Renal cortical epithelial cell (primary cell): ENCODE data around the gene ACTC1. TPM values are rescaled to one million over a fixed set of nuclear protein-coding genes. Genes with fewer than 3 reads are reported as not detected.
A peak's percentile ranks its signal among the peaks of the same experiment; 100 is the strongest.

Source experiments
- DNase-seq: peaks from one replicate; pipeline ENCODE4 v3.0.0-alpha.2; 2011; ENCODE audit warnings: low read depth
- total RNA-seq: library from RNA; depleted of rRNA; stranded (reverse); fragments of >200 nt; gene quantifications from 2 replicates; pipeline ENCODE4 v1.2.3, GENCODE V29; 2014

ACTC1 gene
- total RNA-seq, 1 donor from 2014 or later = not detected

- DNase-seq = no peak
Measured at GRCh38 chr15:34802371-34802770, 7.0 kb upstream of the ACTC1 start.

GRCh38 chr15:34799149-34800101 lies 4.1 kb upstream of the ACTC1 start:
- DNase-seq = peak; percentile 33

GRCh38 chr15:34796847-34797435 lies 1.6 kb upstream of the ACTC1 start:
- no peak for DNase-seq

- DNase-seq = no peak
Measured at GRCh38 chr15:34794590-34795206, 651 bp downstream of the ACTC1 start.

- no peak for DNase-seq
Measured at GRCh38 chr15:34793901-34794300, 1.4 kb downstream of the ACTC1 start.

GRCh38 chr15:34793071-34793470 lies 2.3 kb downstream of the ACTC1 start:
- DNase-seq = no peak

- DNase-seq = no peak
Measured at GRCh38 chr15:34791701-34792100, 3.6 kb downstream of the ACTC1 start.

GRCh38 chr15:34790121-34790520 lies 5.2 kb downstream of the ACTC1 start:
- DNase-seq = no peak

- no peak for DNase-seq
Measured at GRCh38 chr15:34789326-34789725, 6.0 kb downstream of the ACTC1 start.

GRCh38 chr15:34786206-34786605 lies 9.1 kb downstream of the ACTC1 start:
- DNase-seq = no peak

- DNase-seq = no peak
Measured at GRCh38 chr15:34783991-34784390, 11.4 kb downstream of the ACTC1 start.

- DNase-seq = no peak
Measured at GRCh38 chr15:34783431-34783830, 11.9 kb downstream of the ACTC1 start.

- DNase-seq = no peak
Measured at GRCh38 chr15:34782901-34783300, 12.4 kb downstream of the ACTC1 start.

- DNase-seq = no peak
Measured at GRCh38 chr15:34780725-34781124, 14.6 kb downstream of the ACTC1 start.

GRCh38 chr15:34776606-34777105 lies 18.7 kb downstream of the ACTC1 start:
- no peak for DNase-seq

GRCh38 chr15:34773917-34774316 lies 21.4 kb downstream of the ACTC1 start:
- no peak for DNase-seq

- no peak for DNase-seq
Measured at GRCh38 chr15:34773013-34773412, 22.3 kb downstream of the ACTC1 start.

- no peak for DNase-seq
Measured at GRCh38 chr15:34772312-34772711, 23.0 kb downstream of the ACTC1 start.

GRCh38 chr15:34769711-34770110 lies 25.6 kb downstream of the ACTC1 start:
- DNase-seq = no peak

GRCh38 chr15:34768530-34768929 lies 26.8 kb downstream of the ACTC1 start:
- DNase-seq = no peak

GRCh38 chr15:34765741-34766140 lies 29.6 kb downstream of the ACTC1 start:
- no peak for DNase-seq

GRCh38 chr15:34760909-34761308 lies 34.4 kb downstream of the ACTC1 start:
- no peak for DNase-seq

- no peak for DNase-seq
Measured at GRCh38 chr15:34759992-34760391, 35.4 kb downstream of the ACTC1 start.
